GM12878 (cell line): ENCODE data around the gene ULBP1. TPM values are rescaled to one million over a fixed set of nuclear protein-coding genes. Genes with fewer than 3 reads are reported as not detected.

Experiments
- CEBPB ChIP-seq, 2 experiments: fragments of 150-350 bp in 1 of 2; IDR thresholded peaks; 2 replicates each; pipeline ENCODE4 v1.6.1; 2012 to 2014; ENCODE audit warnings: low read depth in 2 of 2, low read length in 2 of 2, borderline replicate concordance in 1 of 2, inconsistent platforms in 1 of 2
- E2F8 ChIP-seq: fragments of 450-650 bp; IDR thresholded peaks from 2 replicates; pipeline ENCODE4 v1.6.1; 2018; ENCODE audit warnings: mild to moderate bottlenecking, low read depth, moderate library complexity; ENCODE audit not compliant: partially characterized antibody
- FOS ChIP-seq: IDR thresholded peaks from 3 replicates; pipeline ENCODE4 v1.6.1; 2011; ENCODE audit warnings: borderline replicate concordance; ENCODE audit not compliant: insufficient read length; ENCODE audit errors: extremely low read depth
- FOXM1 ChIP-seq: IDR thresholded peaks from 2 replicates; pipeline ENCODE4 v1.6.1; 2012; ENCODE audit warnings: low read depth, mild to moderate bottlenecking, inconsistent platforms, low read length, moderate library complexity
- IKZF2 ChIP-seq, 2 experiments: fragments of 450-650 bp; IDR thresholded peaks; 2 replicates each; pipeline ENCODE4 v1.6.1; 2017; ENCODE audit warnings: mild to moderate bottlenecking in 2 of 2, moderate library complexity in 2 of 2
- IRF3 ChIP-seq: fragments of 450-650 bp; IDR thresholded peaks from 2 replicates; pipeline ENCODE4 v1.6.1; 2014; ENCODE audit warnings: mild to moderate bottlenecking
- NFXL1 ChIP-seq: fragments of 450-650 bp; IDR thresholded peaks from 2 replicates; pipeline ENCODE4 v1.6.1; 2017; ENCODE audit warnings: antibody characterized with exemption, mild to moderate bottlenecking, borderline replicate concordance
- RFX5 ChIP-seq: IDR thresholded peaks from 2 replicates; pipeline ENCODE4 v1.6.1; 2011; ENCODE audit warnings: low read depth, low read length, improper control_type of control experiment
- SREBF1 ChIP-seq: IDR thresholded peaks from 2 replicates; pipeline ENCODE4 v1.6.1; 2012; ENCODE audit warnings: mild to moderate bottlenecking, low read length
- STAT3 ChIP-seq: IDR thresholded peaks from 2 replicates; pipeline ENCODE4 v1.6.1; 2011; ENCODE audit warnings: low read depth, low read length, improper control_type of control experiment
- TAF1 ChIP-seq: IDR thresholded peaks from 2 replicates; pipeline ENCODE4 v1.6.1; 2011; ENCODE audit warnings: mild to moderate bottlenecking, low read depth, low read length, borderline replicate concordance
- TCF3 ChIP-seq: IDR thresholded peaks from 2 replicates; pipeline ENCODE4 v1.6.1; 2012; ENCODE audit warnings: low read depth, mild to moderate bottlenecking, low read length, borderline replicate concordance; ENCODE audit not compliant: insufficient read depth
- polyA plus RNA-seq, 11 experiments: library from polyadenylated mRNA; depleted of rRNA in 4 of 11; unstranded in 6 of 11; stranded (reverse) in 5 of 11; fragments of >200 nt; fragmentation: Nextera tagmentation in 4 of 11; fragmentation: Illumina TruSeq in 1 of 11; extraction: Ambion mirVana in 4 of 11; extraction: Trizol in 1 of 11; gene quantifications; 1 replicate in 1 of 11; 2 replicates in 10 of 11; pipeline versions ENCODE4 v1.2.1 to v1.2.3, GENCODE V29; 2011 to 2016; ENCODE audit warnings: inconsistent platforms in 2 of 11, missing spikeins in 2 of 11, low read depth in 1 of 11
- total RNA-seq, 4 experiments: library from RNA; depleted of rRNA in 3 of 4; stranded (reverse); fragments of >200 nt in 3 of 4; fragmentation: Illumina TruSeq in 1 of 4; extraction: Trizol in 1 of 4; gene quantifications; 2 replicates each; pipeline versions ENCODE4 v1.2.1 to v1.2.3, GENCODE V29; 2013 to 2021
- TF ChIP-seq, protein P1 (sequence below): fragments of 450-650 bp; formaldehyde crosslinking; IDR thresholded peaks from 2 replicates; pipeline ENCODE4 v1.5.0; 2022; ENCODE audit warnings: mild to moderate bottlenecking, missing genetic modification characterization
- TF ChIP-seq, protein P2 (sequence below): IDR thresholded peaks from 2 replicates; pipeline ENCODE4 v1.6.1; 2012; ENCODE audit warnings: low read length, inconsistent platforms
- TF ChIP-seq, protein P3 (sequence below): fragments of 450-650 bp; IDR thresholded peaks from 2 replicates; pipeline ENCODE4 v1.6.1; 2017; ENCODE audit warnings: mild to moderate bottlenecking, moderate library complexity

ULBP1 gene
- total and polyA plus RNA-seq, 10 of the 15 experiments (the other 5 are each of a cell fraction or from before 2014, with no cell fraction given): 0.02 to 0.12 (median 0.04) TPM; not detected in 7

DNA sequence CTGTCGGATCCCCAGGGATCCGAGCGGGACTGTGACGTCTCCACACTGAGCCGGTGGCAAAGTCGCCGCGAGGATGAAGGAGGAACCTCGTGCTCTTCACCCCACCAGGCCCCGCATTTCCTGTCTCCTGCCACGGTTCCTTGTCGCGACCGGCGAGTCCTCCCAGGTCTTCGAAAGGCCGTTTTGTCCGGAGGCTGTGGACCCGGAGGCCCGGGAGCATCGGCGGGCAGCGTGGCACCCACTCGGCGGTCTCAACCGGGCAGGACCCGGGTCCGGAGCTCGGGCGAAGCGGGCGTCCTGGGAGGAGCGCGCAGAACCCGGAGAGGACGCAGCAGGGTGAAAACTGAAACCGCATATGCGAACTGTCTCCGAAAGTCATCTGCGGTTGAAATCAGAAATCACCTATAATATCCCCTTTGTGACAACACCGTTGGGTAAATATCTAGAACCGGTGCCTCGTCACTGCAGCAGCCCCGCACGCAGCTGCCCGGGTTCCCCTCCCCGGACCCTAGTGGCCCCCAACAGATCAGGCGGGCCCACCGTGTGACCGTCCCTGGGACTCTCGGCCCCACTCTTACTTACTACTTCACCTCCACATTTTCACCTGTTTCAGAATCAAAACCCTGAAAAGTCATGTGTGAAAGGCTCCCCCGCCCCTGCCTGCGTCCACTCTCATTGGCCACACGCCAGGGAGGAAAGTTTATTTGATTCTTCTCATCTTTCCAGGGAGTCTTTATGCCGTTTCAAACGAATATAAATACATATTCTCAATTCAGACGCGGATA lies 25.0 kb upstream of the ULBP1 start (continued):
- no peak for TF ChIP-seq IRF3
- no peak for TF ChIP-seq CEBPB (IDR thresholded peaks at IDR 0.05; ENCODE audit: borderline replicate concordance in 1 of 2, low read depth in 2 of 2, low read length in 2 of 2)
- TF ChIP-seq IKZF2 (IDR thresholded peaks at IDR 0.05): peak; percentile 73 to 77
- TF ChIP-seq FOXM1: peak; percentile 81; the same call in 1 of the 2 replicates
- TF ChIP-seq, protein P1, sequence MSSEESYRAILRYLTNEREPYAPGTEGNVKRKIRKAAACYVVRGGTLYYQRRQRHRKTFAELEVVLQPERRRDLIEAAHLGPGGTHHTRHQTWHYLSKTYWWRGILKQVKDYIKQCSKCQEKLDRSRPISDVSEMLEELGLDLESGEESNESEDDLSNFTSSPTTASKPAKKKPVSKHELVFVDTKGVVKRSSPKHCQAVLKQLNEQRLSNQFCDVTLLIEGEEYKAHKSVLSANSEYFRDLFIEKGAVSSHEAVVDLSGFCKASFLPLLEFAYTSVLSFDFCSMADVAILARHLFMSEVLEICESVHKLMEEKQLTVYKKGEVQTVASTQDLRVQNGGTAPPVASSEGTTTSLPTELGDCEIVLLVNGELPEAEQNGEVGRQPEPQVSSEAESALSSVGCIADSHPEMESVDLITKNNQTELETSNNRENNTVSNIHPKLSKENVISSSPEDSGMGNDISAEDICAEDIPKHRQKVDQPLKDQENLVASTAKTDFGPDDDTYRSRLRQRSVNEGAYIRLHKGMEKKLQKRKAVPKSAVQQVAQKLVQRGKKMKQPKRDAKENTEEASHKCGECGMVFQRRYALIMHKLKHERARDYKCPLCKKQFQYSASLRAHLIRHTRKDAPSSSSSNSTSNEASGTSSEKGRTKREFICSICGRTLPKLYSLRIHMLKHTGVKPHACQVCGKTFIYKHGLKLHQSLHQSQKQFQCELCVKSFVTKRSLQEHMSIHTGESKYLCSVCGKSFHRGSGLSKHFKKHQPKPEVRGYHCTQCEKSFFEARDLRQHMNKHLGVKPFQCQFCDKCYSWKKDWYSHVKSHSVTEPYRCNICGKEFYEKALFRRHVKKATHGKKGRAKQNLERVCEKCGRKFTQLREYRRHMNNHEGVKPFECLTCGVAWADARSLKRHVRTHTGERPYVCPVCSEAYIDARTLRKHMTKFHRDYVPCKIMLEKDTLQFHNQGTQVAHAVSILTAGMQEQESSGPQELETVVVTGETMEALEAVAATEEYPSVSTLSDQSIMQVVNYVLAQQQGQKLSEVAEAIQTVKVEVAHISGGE (CRISPR knock-in tag): no peak
- peak; percentile 60; the same call in 1 of the 2 replicates for TF ChIP-seq TCF3
- no peak for TF ChIP-seq NFXL1
- TF ChIP-seq, protein P2, sequence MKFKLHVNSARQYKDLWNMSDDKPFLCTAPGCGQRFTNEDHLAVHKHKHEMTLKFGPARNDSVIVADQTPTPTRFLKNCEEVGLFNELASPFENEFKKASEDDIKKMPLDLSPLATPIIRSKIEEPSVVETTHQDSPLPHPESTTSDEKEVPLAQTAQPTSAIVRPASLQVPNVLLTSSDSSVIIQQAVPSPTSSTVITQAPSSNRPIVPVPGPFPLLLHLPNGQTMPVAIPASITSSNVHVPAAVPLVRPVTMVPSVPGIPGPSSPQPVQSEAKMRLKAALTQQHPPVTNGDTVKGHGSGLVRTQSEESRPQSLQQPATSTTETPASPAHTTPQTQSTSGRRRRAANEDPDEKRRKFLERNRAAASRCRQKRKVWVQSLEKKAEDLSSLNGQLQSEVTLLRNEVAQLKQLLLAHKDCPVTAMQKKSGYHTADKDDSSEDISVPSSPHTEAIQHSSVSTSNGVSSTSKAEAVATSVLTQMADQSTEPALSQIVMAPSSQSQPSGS: peak; percentile 70
- TF ChIP-seq TAF1: 0 out of 2 replicates have a peak, but pooled peaks have one; percentile 26
- no peak for TF ChIP-seq E2F8
- no peak for TF ChIP-seq STAT3
- no peak for TF ChIP-seq SREBF1
- TF ChIP-seq, protein P3, sequence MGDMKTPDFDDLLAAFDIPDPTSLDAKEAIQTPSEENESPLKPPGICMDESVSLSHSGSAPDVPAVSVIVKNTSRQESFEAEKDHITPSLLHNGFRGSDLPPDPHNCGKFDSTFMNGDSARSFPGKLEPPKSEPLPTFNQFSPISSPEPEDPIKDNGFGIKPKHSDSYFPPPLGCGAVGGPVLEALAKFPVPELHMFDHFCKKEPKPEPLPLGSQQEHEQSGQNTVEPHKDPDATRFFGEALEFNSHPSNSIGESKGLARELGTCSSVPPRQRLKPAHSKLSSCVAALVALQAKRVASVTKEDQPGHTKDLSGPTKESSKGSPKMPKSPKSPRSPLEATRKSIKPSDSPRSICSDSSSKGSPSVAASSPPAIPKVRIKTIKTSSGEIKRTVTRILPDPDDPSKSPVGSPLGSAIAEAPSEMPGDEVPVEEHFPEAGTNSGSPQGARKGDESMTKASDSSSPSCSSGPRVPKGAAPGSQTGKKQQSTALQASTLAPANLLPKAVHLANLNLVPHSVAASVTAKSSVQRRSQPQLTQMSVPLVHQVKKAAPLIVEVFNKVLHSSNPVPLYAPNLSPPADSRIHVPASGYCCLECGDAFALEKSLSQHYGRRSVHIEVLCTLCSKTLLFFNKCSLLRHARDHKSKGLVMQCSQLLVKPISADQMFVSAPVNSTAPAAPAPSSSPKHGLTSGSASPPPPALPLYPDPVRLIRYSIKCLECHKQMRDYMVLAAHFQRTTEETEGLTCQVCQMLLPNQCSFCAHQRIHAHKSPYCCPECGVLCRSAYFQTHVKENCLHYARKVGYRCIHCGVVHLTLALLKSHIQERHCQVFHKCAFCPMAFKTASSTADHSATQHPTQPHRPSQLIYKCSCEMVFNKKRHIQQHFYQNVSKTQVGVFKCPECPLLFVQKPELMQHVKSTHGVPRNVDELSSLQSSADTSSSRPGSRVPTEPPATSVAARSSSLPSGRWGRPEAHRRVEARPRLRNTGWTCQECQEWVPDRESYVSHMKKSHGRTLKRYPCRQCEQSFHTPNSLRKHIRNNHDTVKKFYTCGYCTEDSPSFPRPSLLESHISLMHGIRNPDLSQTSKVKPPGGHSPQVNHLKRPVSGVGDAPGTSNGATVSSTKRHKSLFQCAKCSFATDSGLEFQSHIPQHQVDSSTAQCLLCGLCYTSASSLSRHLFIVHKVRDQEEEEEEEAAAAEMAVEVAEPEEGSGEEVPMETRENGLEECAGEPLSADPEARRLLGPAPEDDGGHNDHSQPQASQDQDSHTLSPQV: no peak
- no peak for TF ChIP-seq RFX5
- TF ChIP-seq FOS: no peak
